Measurements from ENCODE around the gene SLAMF6.

Gene SLAMF6

DNA sequence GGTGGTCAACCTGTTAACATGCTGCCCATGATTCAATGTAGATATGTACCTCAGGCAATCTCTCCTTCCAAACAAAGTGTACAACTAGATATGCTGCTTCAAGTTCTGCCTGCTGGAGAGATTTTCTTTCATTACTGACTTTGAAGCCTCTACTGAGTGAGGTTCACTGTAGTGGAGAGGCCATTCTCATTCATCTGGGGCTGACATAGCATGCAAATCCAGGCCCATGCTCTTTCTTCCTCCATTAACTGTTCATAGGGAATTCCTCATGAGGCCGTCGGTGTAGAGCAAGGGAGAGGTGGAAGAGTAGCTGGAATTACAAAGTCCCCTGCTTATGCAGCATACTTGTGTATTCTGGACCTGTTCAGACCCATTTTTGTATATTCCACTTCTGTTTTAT lies 84.1 kb downstream of the SLAMF6 start:
- Histone ChIP-seq H2BK120ac (ENCODE audit: low read depth, low read length) (no peak overlapping the region), H3K23ac (ENCODE audit: low read depth, low read length, poor library complexity) (no peak overlapping the region), H3K36me3 (replicated peaks in 1 of 2; ENCODE audit: control insufficient read depth in 2 of 2, insufficient read depth in 2 of 2, low read length in 2 of 2) (peaks cover 0 to 2% of the 10 kb centered on the region in 2 donors), H4K91ac (ENCODE audit: low read depth, low read length, poor library complexity) (no peak overlapping the region), H2BK12ac (ENCODE audit: low read length) (no peak overlapping the region), H3K4me3 (ENCODE audit: low read length in 2 of 2) (no peak overlapping the region), H2AK5ac (ENCODE audit: low read depth, low read length) (no peak overlapping the region), H2BK15ac (ENCODE audit: low read length) (no peak overlapping the region), H3K9me3 (replicated peaks in 1 of 2; ENCODE audit: control insufficient read depth in 2 of 2, insufficient read depth in 1 of 2, low read depth in 1 of 2, low read length in 2 of 2) (no peaks in the 10 kb centered on the region), H3K9ac (ENCODE audit: low read depth, low read length, poor library complexity) (no peak overlapping the region), H2BK5ac (ENCODE audit: low read length) (no peak overlapping the region), H3K4me2 (ENCODE audit: insufficient read depth, low read length, poor library complexity, severe bottlenecking) (no peak overlapping the region), H3K4ac (ENCODE audit: low read length) (no peak overlapping the region), H4K8ac (ENCODE audit: low read depth, low read length) (no peak overlapping the region), H3K27ac (replicated peaks; ENCODE audit: low read length) (no peak overlapping the region), H3K4me1 (ENCODE audit: control insufficient read depth in 2 of 2, insufficient read depth in 1 of 2, low read depth in 1 of 2, low read length in 2 of 2) (no peaks in the 10 kb centered on the region), H2AFZ (ENCODE audit: low read length) (no peak overlapping the region), H3K18ac (ENCODE audit: low read length) (no peak overlapping the region), H3K27me3 (ENCODE audit: control insufficient read depth in 3 of 3, insufficient read depth in 3 of 3, low read depth in 1 of 3, low read length in 3 of 3) (peaks cover 0 to 4% (median 0%) of the 10 kb centered on the region in 3 experiments), H3K14ac (ENCODE audit: low read length) (no peak overlapping the region), H3K79me1 (ENCODE audit: low read depth, low read length) (no peaks in the 10 kb centered on the region)
- WGBS, 2 donors (ENCODE audit: extremely low coverage in 2 of 2, insufficient read length in 2 of 2, insufficient replicate concordance in 1 of 2): no CpG with 5 or more reads among the region's 2 CpGs
- DNase-seq (ENCODE audit: low spot score): no peak

- peaks cover 0 to 2% of the 10 kb centered on the region in 2 donors for H3K36me3 ChIP-seq (replicated peaks in 1 of 2; ENCODE audit: control insufficient read depth in 2 of 2, insufficient read depth in 2 of 2, low read length in 2 of 2)
- H3K4me2 ChIP-seq (ENCODE audit: insufficient read depth, low read length, poor library complexity, severe bottlenecking): no peak overlapping the region
- H2AFZ ChIP-seq (ENCODE audit: low read length): no peak overlapping the region
- H3K14ac ChIP-seq (ENCODE audit: low read length): no peak overlapping the region
- no peak overlapping the region for H3K4ac ChIP-seq (ENCODE audit: low read length)
- no peak overlapping the region for H2BK15ac ChIP-seq (ENCODE audit: low read length)
- no peak overlapping the region for H3K27ac ChIP-seq (replicated peaks; ENCODE audit: low read length)
- no peak overlapping the region for H3K4me3 ChIP-seq (ENCODE audit: low read length in 2 of 2)
- no peak overlapping the region for H3K23ac ChIP-seq (ENCODE audit: low read depth, low read length, poor library complexity)
- H3K79me1 ChIP-seq (ENCODE audit: low read depth, low read length): no peaks in the 10 kb centered on the region
- no peak overlapping the region for H4K91ac ChIP-seq (ENCODE audit: low read depth, low read length, poor library complexity)
- H3K9me3 ChIP-seq (replicated peaks in 1 of 2; ENCODE audit: control insufficient read depth in 2 of 2, insufficient read depth in 1 of 2, low read depth in 1 of 2, low read length in 2 of 2): no peaks in the 10 kb centered on the region
- peaks cover 0 to 4% (median 0%) of the 10 kb centered on the region in 3 experiments for H3K27me3 ChIP-seq (ENCODE audit: control insufficient read depth in 3 of 3, insufficient read depth in 3 of 3, low read depth in 1 of 3, low read length in 3 of 3)
- H3K4me1 ChIP-seq (ENCODE audit: control insufficient read depth in 2 of 2, insufficient read depth in 1 of 2, low read depth in 1 of 2, low read length in 2 of 2): no peaks in the 10 kb centered on the region
- no peak overlapping the region for H3K9ac ChIP-seq (ENCODE audit: low read depth, low read length, poor library complexity)
- no peak overlapping the region for H4K8ac ChIP-seq (ENCODE audit: low read depth, low read length)
- no peak for DNase-seq (ENCODE audit: low spot score)
- H3K18ac ChIP-seq (ENCODE audit: low read length): no peak overlapping the region
- no peak overlapping the region for H2BK120ac ChIP-seq (ENCODE audit: low read depth, low read length)
- H2BK12ac ChIP-seq (ENCODE audit: low read length): no peak overlapping the region
- H2BK5ac ChIP-seq (ENCODE audit: low read length): no peak overlapping the region
- no CpG with 5 or more reads among the region's 4 CpGs for WGBS, 2 donors (ENCODE audit: extremely low coverage in 2 of 2, insufficient read length in 2 of 2, insufficient replicate concordance in 1 of 2)
- H2AK5ac ChIP-seq (ENCODE audit: low read depth, low read length): no peak overlapping the region
Measured at GRCh38 chr1:160438317-160438918, 84.6 kb downstream of the SLAMF6 start.

DNA sequence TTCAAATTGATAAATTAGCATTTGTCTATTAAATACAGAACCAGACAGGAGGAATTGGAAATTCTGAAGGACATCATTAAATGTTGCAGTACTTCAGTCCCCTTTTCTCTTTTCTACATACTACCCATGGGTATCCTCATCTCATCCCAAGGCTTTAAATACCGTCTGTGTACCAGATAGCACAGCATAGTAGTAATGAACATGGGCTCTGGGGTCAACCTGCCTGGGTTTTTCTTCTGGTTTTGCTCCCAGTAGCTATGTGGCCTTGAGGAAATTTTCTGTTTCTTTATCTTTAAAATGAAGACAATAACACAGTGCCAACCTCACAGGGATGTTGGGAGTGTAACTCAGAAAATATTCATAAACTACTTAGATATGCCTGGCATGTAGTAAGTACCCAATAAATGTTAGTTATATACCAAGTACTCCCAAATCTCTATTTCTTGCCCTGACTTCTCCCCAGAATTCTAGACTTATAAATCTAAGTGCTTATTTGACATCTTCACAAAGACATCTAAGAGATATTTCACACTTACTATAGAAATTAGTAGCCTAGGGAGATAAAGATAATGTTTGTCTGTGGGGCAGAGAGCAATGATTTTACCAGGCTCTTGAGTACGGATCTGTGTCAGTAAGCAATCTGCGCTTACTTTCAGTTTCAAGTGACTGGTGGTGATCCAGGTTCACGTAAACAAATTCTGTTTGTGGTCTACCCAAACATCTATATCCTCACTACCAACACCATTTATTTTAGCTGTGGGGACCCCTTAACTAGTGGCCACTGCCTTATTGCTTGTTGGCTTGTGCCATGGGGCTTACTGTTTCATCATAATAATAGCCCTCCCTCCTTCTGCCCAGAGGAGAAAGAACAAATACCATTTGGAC lies 85.4 kb downstream of the SLAMF6 start:
- Histone ChIP-seq H2AFZ (ENCODE audit: low read length) (no peak overlapping the region), H2BK120ac (ENCODE audit: low read depth, low read length) (no peak overlapping the region), H2BK5ac (ENCODE audit: low read length) (no peak overlapping the region), H3K4ac (ENCODE audit: low read length) (no peak overlapping the region), H3K36me3 (replicated peaks in 1 of 2; ENCODE audit: control insufficient read depth in 2 of 2, insufficient read depth in 2 of 2, low read length in 2 of 2) (peaks cover 0 to 2% of the 10 kb centered on the region in 2 donors), H3K23ac (ENCODE audit: low read depth, low read length, poor library complexity) (no peak overlapping the region), H2AK5ac (ENCODE audit: low read depth, low read length) (no peak overlapping the region), H4K8ac (ENCODE audit: low read depth, low read length) (no peak overlapping the region), H3K14ac (ENCODE audit: low read length) (no peak overlapping the region), H3K18ac (ENCODE audit: low read length) (no peak overlapping the region), H3K4me2 (ENCODE audit: insufficient read depth, low read length, poor library complexity, severe bottlenecking) (no peak overlapping the region), H4K91ac (ENCODE audit: low read depth, low read length, poor library complexity) (no peak overlapping the region), H3K9ac (ENCODE audit: low read depth, low read length, poor library complexity) (no peak overlapping the region), H2BK15ac (ENCODE audit: low read length) (no peak overlapping the region), H3K27me3 (ENCODE audit: control insufficient read depth in 3 of 3, insufficient read depth in 3 of 3, low read depth in 1 of 3, low read length in 3 of 3) (peaks cover 0 to 4% (median 0%) of the 10 kb centered on the region in 3 experiments), H3K4me3 (ENCODE audit: low read length in 2 of 2) (no peak overlapping the region), H3K4me1 (ENCODE audit: control insufficient read depth in 2 of 2, insufficient read depth in 1 of 2, low read depth in 1 of 2, low read length in 2 of 2) (no peaks in the 10 kb centered on the region), H3K9me3 (replicated peaks in 1 of 2; ENCODE audit: control insufficient read depth in 2 of 2, insufficient read depth in 1 of 2, low read depth in 1 of 2, low read length in 2 of 2) (no peaks in the 10 kb centered on the region), H3K79me1 (ENCODE audit: low read depth, low read length) (no peaks in the 10 kb centered on the region), H2BK12ac (ENCODE audit: low read length) (no peak overlapping the region), H3K27ac (replicated peaks; ENCODE audit: low read length) (no peak overlapping the region)
- WGBS, 2 donors (ENCODE audit: extremely low coverage in 2 of 2, insufficient read length in 2 of 2, insufficient replicate concordance in 1 of 2): no CpG with 5 or more reads among the region's 4 CpGs
- no peak for DNase-seq (ENCODE audit: low spot score)

DNA sequence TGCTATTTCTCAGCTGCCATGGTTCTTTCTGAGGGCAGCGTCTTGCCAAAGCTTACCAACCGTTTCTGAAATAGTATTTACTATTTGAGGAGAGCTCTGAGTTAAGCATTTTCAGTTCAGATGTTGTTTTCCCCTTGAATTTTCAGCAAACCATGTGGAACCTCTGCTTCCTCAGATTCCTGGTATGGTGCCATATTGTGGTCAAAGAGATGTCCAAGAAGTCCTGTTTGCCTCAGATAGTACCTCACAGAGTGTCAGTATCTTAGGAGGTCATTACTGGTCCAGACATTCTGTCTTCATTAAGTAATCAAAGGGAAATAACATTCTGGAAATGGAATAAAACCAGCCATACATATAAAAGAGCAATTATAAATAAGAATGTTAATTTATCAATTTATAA lies 86.1 kb downstream of the SLAMF6 start:
- no peaks in the 10 kb centered on the region for H3K9me3 ChIP-seq (replicated peaks in 1 of 2; ENCODE audit: control insufficient read depth in 2 of 2, insufficient read depth in 1 of 2, low read depth in 1 of 2, low read length in 2 of 2)
- no peak overlapping the region for H2AK5ac ChIP-seq (ENCODE audit: low read depth, low read length)
- no peak overlapping the region for H2BK120ac ChIP-seq (ENCODE audit: low read depth, low read length)
- H2BK5ac ChIP-seq (ENCODE audit: low read length): no peak overlapping the region
- DNase-seq (ENCODE audit: low spot score): no peak
- H3K27me3 ChIP-seq (ENCODE audit: control insufficient read depth in 3 of 3, insufficient read depth in 3 of 3, low read depth in 1 of 3, low read length in 3 of 3): peaks cover 0 to 4% (median 0%) of the 10 kb centered on the region in 3 experiments
- H3K79me1 ChIP-seq (ENCODE audit: low read depth, low read length): no peaks in the 10 kb centered on the region
- H2BK15ac ChIP-seq (ENCODE audit: low read length): no peak overlapping the region
- no peak overlapping the region for H2AFZ ChIP-seq (ENCODE audit: low read length)
- H3K9ac ChIP-seq (ENCODE audit: low read depth, low read length, poor library complexity): no peak overlapping the region
- H4K8ac ChIP-seq (ENCODE audit: low read depth, low read length): no peak overlapping the region
- H3K4me2 ChIP-seq (ENCODE audit: insufficient read depth, low read length, poor library complexity, severe bottlenecking): no peak overlapping the region
- H4K91ac ChIP-seq (ENCODE audit: low read depth, low read length, poor library complexity): no peak overlapping the region
- no peak overlapping the region for H2BK12ac ChIP-seq (ENCODE audit: low read length)
- H3K36me3 ChIP-seq (replicated peaks in 1 of 2; ENCODE audit: control insufficient read depth in 2 of 2, insufficient read depth in 2 of 2, low read length in 2 of 2): peaks cover 0 to 2% of the 10 kb centered on the region in 2 donors
- H3K27ac ChIP-seq (replicated peaks; ENCODE audit: low read length): no peak overlapping the region
- no peak overlapping the region for H3K4me3 ChIP-seq (ENCODE audit: low read length in 2 of 2)
- no peak overlapping the region for H3K23ac ChIP-seq (ENCODE audit: low read depth, low read length, poor library complexity)
- no peak overlapping the region for H3K18ac ChIP-seq (ENCODE audit: low read length)
- WGBS, 2 donors (ENCODE audit: extremely low coverage in 2 of 2, insufficient read length in 2 of 2, insufficient replicate concordance in 1 of 2): no CpG with 5 or more reads among the region's 2 CpGs
- H3K4me1 ChIP-seq (ENCODE audit: control insufficient read depth in 2 of 2, insufficient read depth in 1 of 2, low read depth in 1 of 2, low read length in 2 of 2): no peaks in the 10 kb centered on the region
- H3K14ac ChIP-seq (ENCODE audit: low read length): no peak overlapping the region
- no peak overlapping the region for H3K4ac ChIP-seq (ENCODE audit: low read length)

All from neuronal stem cell (in vitro differentiated cells).